ENCODE data around the gene TRAPPC8.
A peak's percentile ranks its signal among the peaks of the same experiment; 100 is the strongest.
"Not testable (repeated sequence)": the region's sequence is repeated elsewhere in the genome, so short reads cannot be mapped to it uniquely, and the experiment has no call there.

Gene TRAPPC8

GRCh38 chr18:31819106-31819924 is 123.6 kb downstream of the TRAPPC8 start:
- no peaks in the 10 kb centered on the region for H3K36me3 ChIP-seq
- no peak overlapping the region for H3K27ac ChIP-seq
- H3K9me3 ChIP-seq (ENCODE audit: severe bottlenecking) = no peaks in the 10 kb centered on the region
- DNase-seq = no peak
- H3K27me3 ChIP-seq (ENCODE audit: insufficient read depth, low read depth, severe bottlenecking) = no peaks in the 10 kb centered on the region
- TF ChIP-seq CTCF (IDR thresholded peaks at IDR 0.05; ENCODE audit: low read depth, low read length) = peak; percentile 60
- no peak overlapping the region for H3K4me3 ChIP-seq (ENCODE audit: low read depth, low read length)

- no peak for TF ChIP-seq CTCF (IDR thresholded peaks at IDR 0.05; ENCODE audit: low read depth, low read length)
- no peaks in the 10 kb centered on the region for H3K9me3 ChIP-seq (ENCODE audit: severe bottlenecking)
- H3K27ac ChIP-seq = no peak overlapping the region
- no peaks in the 10 kb centered on the region for H3K36me3 ChIP-seq
- no peak overlapping the region for H3K4me3 ChIP-seq (ENCODE audit: low read depth, low read length)
- DNase-seq = no peak
- no peaks in the 10 kb centered on the region for H3K27me3 ChIP-seq (ENCODE audit: insufficient read depth, low read depth, severe bottlenecking)
Measured at GRCh38 chr18:31814132-31814531, 128.8 kb downstream of the TRAPPC8 start.

GRCh38 chr18:31810336-31811130 is 132.4 kb downstream of the TRAPPC8 start:
- not testable (repeated sequence) for H3K9me3 ChIP-seq (ENCODE audit: severe bottlenecking); H3K27ac ChIP-seq; H3K36me3 ChIP-seq; H3K27me3 ChIP-seq (ENCODE audit: insufficient read depth, low read depth, severe bottlenecking); H3K4me3 ChIP-seq (ENCODE audit: low read depth, low read length)
- peak; percentile 13 for DNase-seq

GRCh38 chr18:31809049-31809448 is 133.9 kb downstream of the TRAPPC8 start:
- not testable (repeated sequence) for H3K4me3 ChIP-seq (ENCODE audit: low read depth, low read length); H3K27ac ChIP-seq; H3K27me3 ChIP-seq (ENCODE audit: insufficient read depth, low read depth, severe bottlenecking); H3K9me3 ChIP-seq (ENCODE audit: severe bottlenecking); DNase-seq; H3K36me3 ChIP-seq

GRCh38 chr18:31801078-31801477 is 141.8 kb downstream of the TRAPPC8 start:
- H3K4me3 ChIP-seq (ENCODE audit: low read depth, low read length) = no peak overlapping the region
- no peaks in the 10 kb centered on the region for H3K9me3 ChIP-seq (ENCODE audit: severe bottlenecking)
- no peaks in the 10 kb centered on the region for H3K36me3 ChIP-seq
- no peak overlapping the region for H3K27ac ChIP-seq
- DNase-seq = no peak
- TF ChIP-seq CTCF (IDR thresholded peaks at IDR 0.05; ENCODE audit: low read depth, low read length) = no peak
- no peaks in the 10 kb centered on the region for H3K27me3 ChIP-seq (ENCODE audit: insufficient read depth, low read depth, severe bottlenecking)

GRCh38 chr18:31799257-31799656 is 143.7 kb downstream of the TRAPPC8 start:
- not testable (repeated sequence) for H3K27me3 ChIP-seq (ENCODE audit: insufficient read depth, low read depth, severe bottlenecking); H3K9me3 ChIP-seq (ENCODE audit: severe bottlenecking); H3K27ac ChIP-seq; H3K4me3 ChIP-seq (ENCODE audit: low read depth, low read length); DNase-seq; H3K36me3 ChIP-seq

- TF ChIP-seq CTCF (IDR thresholded peaks at IDR 0.05; ENCODE audit: low read depth, low read length) = no peak
- H3K4me3 ChIP-seq (ENCODE audit: low read depth, low read length) = no peak overlapping the region
Measured at GRCh38 chr18:31798399-31798798, 144.5 kb downstream of the TRAPPC8 start.

More at GRCh38 chr18:31798399-31798798, 144.5 kb downstream of the TRAPPC8 start:
- H3K27ac ChIP-seq = no peak overlapping the region
- H3K27me3 ChIP-seq (ENCODE audit: insufficient read depth, low read depth, severe bottlenecking) = no peaks in the 10 kb centered on the region
- no peaks in the 10 kb centered on the region for H3K36me3 ChIP-seq
- DNase-seq = no peak
- no peaks in the 10 kb centered on the region for H3K9me3 ChIP-seq (ENCODE audit: severe bottlenecking)
